Panc1 (cell line): ENCODE measurements around the gene UBASH3B.
"Not testable (repeated sequence)": the region's sequence is repeated elsewhere in the genome, so short reads cannot be mapped to it uniquely, and the experiment has no call there.

Experiments
- CTCF ChIP-seq: fragments of 450-650 bp; IDR thresholded peaks from 2 replicates; pipeline ENCODE4 v1.5.1; 2017; ENCODE audit warnings: mild to moderate bottlenecking
- POLR2AphosphoS5 ChIP-seq: IDR thresholded peaks from 2 replicates; pipeline ENCODE4 v1.6.1; 2012; ENCODE audit warnings: mild to moderate bottlenecking, low read depth, low read length, moderate library complexity
- SIN3A ChIP-seq: IDR thresholded peaks from 2 replicates; pipeline ENCODE4 v1.6.1; 2012; ENCODE audit warnings: low read depth, mild to moderate bottlenecking, low read length, moderate library complexity, borderline replicate concordance; ENCODE audit not compliant: insufficient read depth

DNA sequence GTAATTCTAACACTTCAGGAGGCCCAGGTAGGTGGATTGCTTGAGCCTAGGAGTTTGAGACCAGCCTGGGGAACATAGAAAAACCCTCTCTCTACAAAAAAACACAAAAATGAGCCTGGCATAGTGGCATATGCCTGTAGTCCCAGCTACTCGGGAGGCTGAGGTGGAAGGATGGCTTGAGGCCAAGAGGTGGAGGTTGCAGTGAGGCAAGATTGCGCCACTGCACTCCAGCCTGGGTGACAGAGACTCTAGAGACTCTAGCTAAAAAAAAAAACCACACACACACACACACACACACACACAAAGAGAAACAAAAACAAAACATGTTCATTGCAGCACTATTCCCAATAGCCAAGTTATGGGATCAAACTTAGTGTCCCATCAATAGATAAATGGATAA is 48.4 kb upstream of the UBASH3B start:
- not testable (repeated sequence) for TF ChIP-seq CTCF, POLR2AphosphoS5, SIN3A
